Heart left ventricle (tissue), 16 donors: ENCODE results near the gene ALG8. TPM values are rescaled to one million over a fixed set of nuclear protein-coding genes. Genes with fewer than 3 reads are reported as not detected.

Experiments used
- ATAC-seq, 4 donors: fragments of 200-7000 bp; cut with Tn5 transposase; one replicate each; pipeline ENCODE4 v1.9.1; 2020 to 2022; ENCODE audit warnings: moderate library complexity in 4 of 4, mild to moderate bottlenecking in 3 of 4, moderate number of reproducible peaks in 1 of 4
- DNase-seq, 5 donors: peaks; one replicate each; pipeline ENCODE4 v3.0.0-alpha.2; 2020
- H3K27ac ChIP-seq, 12 donors: fragments of 200-600 bp; sonication (generic) in 4 of 12; one replicate each; pipeline versions ENCODE4 v1.5.0 to v1.8.0; 2016 to 2022; ENCODE audit warnings: mild to moderate bottlenecking in 2 of 12
- H3K27me3 ChIP-seq, 9 donors: fragments of 200-600 bp; sonication (generic) in 2 of 9; one replicate each; pipeline versions ENCODE4 v1.5.1 to v1.8.0; 2016 to 2022; ENCODE audit warnings: mild to moderate bottlenecking in 3 of 9
- H3K36me3 ChIP-seq, 9 donors: fragments of 200-600 bp; sonication (generic) in 2 of 9; one replicate each; pipeline versions ENCODE4 v1.5.0 to v1.8.0; 2018 to 2022; ENCODE audit warnings: mild to moderate bottlenecking in 2 of 9
- H3K4me1 ChIP-seq, 12 donors: fragments of 200-600 bp; sonication (generic) in 4 of 12; one replicate each; pipeline versions ENCODE4 v1.5.0 to v1.8.0; 2016 to 2022; ENCODE audit warnings: mild to moderate bottlenecking in 3 of 12
- H3K4me3 ChIP-seq, 12 donors: fragments of 200-600 bp; sonication (generic) in 4 of 12; one replicate each; pipeline versions ENCODE4 v1.5.0 to v1.8.0; 2017 to 2022; ENCODE audit warnings: mild to moderate bottlenecking in 9 of 12, moderate library complexity in 4 of 12
- H3K9me3 ChIP-seq, 12 donors: fragments of 200-600 bp; sonication (generic) in 4 of 12; one replicate each; pipeline versions ENCODE4 v1.5.0 to v1.8.0; 2016 to 2022; ENCODE audit warnings: mild to moderate bottlenecking in 1 of 12
- POLR2A ChIP-seq, 2 donors: fragments of 450-650 bp; IDR thresholded peaks; one replicate each; pipeline ENCODE4 v1.6.1; 2017; ENCODE audit warnings: antibody characterized with exemption in 2 of 2, mild to moderate bottlenecking in 2 of 2, moderate library complexity in 2 of 2
- WGBS, 4 donors: extraction: QIAGEN DNeasy Blood & Tissue Kit in 2 of 4; methylation state at CpG; one replicate each; pipeline versions ENCODE4 v1.1.5 to v1.1.7; 2013 to 2018; 5-methylcytosine and 5-hydroxymethylcytosine counted together
- intact Hi-C, 10 donors: fragments of 100-400 bp; cut with DNase I; formaldehyde crosslinking; loops; one replicate each; pipeline versions ENCODE4 v1.11.1 to v1.14.2; 2022
- polyA plus RNA-seq, 2 donors: library from polyadenylated mRNA; stranded (reverse); fragments of 200-250 nt; gene quantifications; one replicate each; pipeline ENCODE4 v1.2.3, GENCODE V29; 2013
- total RNA-seq, 9 donors: library from RNA; depleted of rRNA in 2 of 9; stranded (reverse); fragments of >200 nt in 2 of 9; fragmentation: NEBNext Ultra II Directional in 3 of 9; extraction: Animal tissue kit (Norgen Biotek cat#: 25700) in 3 of 9; gene quantifications; one replicate each; pipeline versions ENCODE4 v1.1.0 to v1.2.4, GENCODE V29; 2016 to 2023
- TF ChIP-seq, protein P1 (sequence below), 12 donors: fragments of 200-600 bp; sonication (generic) in 4 of 12; IDR thresholded peaks; one replicate each; pipeline versions ENCODE4 v1.5.0 to v1.8.0; 2018 to 2022; ENCODE audit warnings: antibody characterized with exemption in 12 of 12, mild to moderate bottlenecking in 5 of 12
- donor health status: ischemic (EF 13 %, LVEDD 7.1; RV severe dilation, severe dysfunction).
- donor health status: healthy with polysubstance abuse.
- donor health status: DM: no; HTN: yes; CAD: no.
- donor health status: DM: no; HTN: no; CAD: no.
- donor health status: ischemic (EF 25% LVEDD 6.9; RV normal size, moderate dysfunction).
- donor health status: ischemic (EF 25% LVEDD 5.7; RV mildly dilated, moderate dysfunction).
- donor health status: healthy.
- donor health status: DM: yes; HTN: yes; CAD: no.
- donor health status: ischemic (EF 35%, LVEDD 5.7; RV mildly dilated, moderate dysfunction).
- donor health status: nonischemic (EF 11% LVEDD 7.7; RV severe dilation, severe dysfunction).
- donor health status: DM: yes; HTN: yes; CAD: no.
- donor health status: PGD.
- donor health status: ischemic (EF 29% LVEDD 5.4; RV normal size, mild dysfunction).
- donor health status: nonischemic (EF 23%, LVEDD 6.1; RV moderate dilation, normal function).

ALG8 gene
- total and polyA plus RNA-seq, 11 donors, result 14.1 to 39.5 (median 19.0) TPM

DNA sequence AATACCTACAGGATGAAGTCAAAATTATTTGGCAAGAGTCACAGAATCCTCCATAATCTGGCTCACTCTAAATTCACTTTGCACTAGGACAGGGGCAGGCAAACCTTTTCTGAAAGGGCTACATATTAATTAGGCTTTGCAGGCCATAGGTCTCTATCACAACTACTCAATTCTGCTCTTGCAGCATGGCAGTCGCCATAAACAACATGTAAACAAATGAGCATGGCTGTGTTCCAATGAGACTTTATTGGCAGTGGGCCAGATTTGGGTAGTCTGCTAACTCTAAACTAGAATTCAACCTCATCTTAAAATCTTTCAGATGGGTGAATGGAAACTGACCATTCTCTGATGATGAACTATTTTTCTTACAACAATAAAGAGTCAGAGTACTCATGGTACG lies 70.0 kb downstream of the ALG8 start:
- TF ChIP-seq, protein P1, sequence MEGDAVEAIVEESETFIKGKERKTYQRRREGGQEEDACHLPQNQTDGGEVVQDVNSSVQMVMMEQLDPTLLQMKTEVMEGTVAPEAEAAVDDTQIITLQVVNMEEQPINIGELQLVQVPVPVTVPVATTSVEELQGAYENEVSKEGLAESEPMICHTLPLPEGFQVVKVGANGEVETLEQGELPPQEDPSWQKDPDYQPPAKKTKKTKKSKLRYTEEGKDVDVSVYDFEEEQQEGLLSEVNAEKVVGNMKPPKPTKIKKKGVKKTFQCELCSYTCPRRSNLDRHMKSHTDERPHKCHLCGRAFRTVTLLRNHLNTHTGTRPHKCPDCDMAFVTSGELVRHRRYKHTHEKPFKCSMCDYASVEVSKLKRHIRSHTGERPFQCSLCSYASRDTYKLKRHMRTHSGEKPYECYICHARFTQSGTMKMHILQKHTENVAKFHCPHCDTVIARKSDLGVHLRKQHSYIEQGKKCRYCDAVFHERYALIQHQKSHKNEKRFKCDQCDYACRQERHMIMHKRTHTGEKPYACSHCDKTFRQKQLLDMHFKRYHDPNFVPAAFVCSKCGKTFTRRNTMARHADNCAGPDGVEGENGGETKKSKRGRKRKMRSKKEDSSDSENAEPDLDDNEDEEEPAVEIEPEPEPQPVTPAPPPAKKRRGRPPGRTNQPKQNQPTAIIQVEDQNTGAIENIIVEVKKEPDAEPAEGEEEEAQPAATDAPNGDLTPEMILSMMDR (IDR thresholded peaks at IDR 0.05), result no peak
- no peak for TF ChIP-seq POLR2A (IDR thresholded peaks at IDR 0.05)
- peak in 1 of 5 donors; percentile 47 for DNase-seq
- H3K27ac ChIP-seq, result peak overlapping the region in 2 of 12 donors; percentile 6 to 29
- 38 to 44% (median 39%) methylated on average over 2 of the region's 2 CpGs for WGBS, 4 donors
- no peak overlapping the region for H3K4me3 ChIP-seq
- H3K27me3 ChIP-seq, result no peaks in the 10 kb centered on the region
- peaks cover 0 to 21% (median under 1%) of the 10 kb centered on the region in 12 donors for H3K4me1 ChIP-seq
- intact Hi-C loops, result no loop called here
- no peaks in the 10 kb centered on the region for H3K9me3 ChIP-seq
- peak in 3 of 4 donors; percentile 34 to 59 (median 55) for ATAC-seq
- H3K36me3 ChIP-seq, result peaks cover 0 to 59% (median 50%) of the 10 kb centered on the region in 9 donors

DNA sequence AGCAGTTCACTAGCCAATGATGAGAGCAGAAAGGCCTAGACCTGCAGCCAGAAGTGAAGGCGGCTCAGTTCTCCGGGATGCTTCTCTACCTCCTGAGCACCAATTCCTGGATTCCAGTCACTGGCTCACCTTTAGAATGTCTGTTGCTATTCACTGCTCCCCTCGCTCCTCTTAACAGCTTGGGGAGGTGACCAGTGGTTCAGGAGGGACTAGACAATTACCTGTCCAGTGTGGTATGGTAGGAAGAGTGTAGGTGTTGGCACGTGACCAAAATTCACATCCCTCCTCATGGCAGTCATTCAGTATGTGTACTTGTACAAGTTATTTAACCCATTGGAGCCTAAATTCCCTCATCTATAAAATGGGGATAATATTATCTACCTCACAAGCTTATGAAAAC lies 71.7 kb downstream of the ALG8 start:
- H3K4me1 ChIP-seq, result peaks cover 0 to 20% (median under 1%) of the 10 kb centered on the region in 12 donors
- intact Hi-C loops, result no loop called here
- 85 to 92% (median 88%) methylated on average over 4 of the region's 4 CpGs for WGBS, 4 donors

GRCh38 chr11:78066471-78066870 lies 73.0 kb downstream of the ALG8 start:
- Histone ChIP-seq H3K27ac (no peak overlapping the region), H3K36me3 (peaks cover 0 to 43% (median 37%) of the 10 kb centered on the region in 9 donors), H3K4me3 (no peak overlapping the region), H3K9me3 (no peaks in the 10 kb centered on the region), H3K27me3 (no peaks in the 10 kb centered on the region), H3K4me1 (peaks cover 0 to 26% (median 3%) of the 10 kb centered on the region in 12 donors)
- WGBS, 4 donors, result 74 to 86% (median 82%) methylated on average over 2 of the region's 2 CpGs
- no peak for TF ChIP-seq POLR2A (IDR thresholded peaks at IDR 0.05)
- TF ChIP-seq, protein P1 (IDR thresholded peaks at IDR 0.05), result no peak
- intact Hi-C loops, result no loop called here
- ATAC-seq (no peak), DNase-seq (no peak)

More for the DNA sequence above, 71.7 kb downstream of the ALG8 start:
- DNase-seq (no peak), ATAC-seq (no peak)
- TF ChIP-seq, protein P1 (IDR thresholded peaks at IDR 0.05), result no peak
- no peak for TF ChIP-seq POLR2A (IDR thresholded peaks at IDR 0.05)
- Histone ChIP-seq H3K27me3 (no peaks in the 10 kb centered on the region), H3K9me3 (no peaks in the 10 kb centered on the region), H3K36me3 (peaks cover 0 to 55% (median 47%) of the 10 kb centered on the region in 9 donors), H3K27ac (no peak overlapping the region), H3K4me3 (no peak overlapping the region)

- H3K4me1 ChIP-seq, result peaks cover 0 to 31% (median 7%) of the 10 kb centered on the region in 12 donors
- 71 to 83% (median 79%) methylated on average over 2 of the region's 2 CpGs for WGBS, 4 donors
- ATAC-seq (no peak), DNase-seq (no peak)
- H3K9me3 ChIP-seq, result no peaks in the 10 kb centered on the region
- H3K36me3 ChIP-seq, result peaks cover 0 to 30% (median 24%) of the 10 kb centered on the region in 9 donors
- no peak overlapping the region for H3K4me3 ChIP-seq
- intact Hi-C loops, result no loop called here
- H3K27ac ChIP-seq, result no peak overlapping the region
- H3K27me3 ChIP-seq, result no peaks in the 10 kb centered on the region
- TF ChIP-seq POLR2A (IDR thresholded peaks at IDR 0.05), result no peak
- TF ChIP-seq, protein P1 (IDR thresholded peaks at IDR 0.05), result no peak
These were observed 74.2 kb downstream of the ALG8 start for GRCh38 chr11:78065203-78065602.
